Neuron (in vitro differentiated cells): Measurements from ENCODE around the gene PVRIG.
"Not testable (repeated sequence)": the region's sequence is repeated elsewhere in the genome, so short reads cannot be mapped to it uniquely, and the experiment has no call there.

Source experiments
- H2AFZ ChIP-seq: one replicate; pipeline ENCODE4 v1.6.1; 2013; ENCODE audit warnings: low read depth, mild to moderate bottlenecking, inconsistent platforms, low read length, moderate library complexity
- H3K27me3 ChIP-seq: one replicate; pipeline ENCODE4 v1.6.1; 2013; ENCODE audit warnings: low read length; ENCODE audit not compliant: insufficient read depth
- H3K36me3 ChIP-seq: one replicate; pipeline ENCODE4 v1.6.1; 2013; ENCODE audit warnings: low read length; ENCODE audit not compliant: insufficient read depth
- H3K4me1 ChIP-seq: one replicate; pipeline ENCODE4 v1.6.1; 2013; ENCODE audit warnings: low read length; ENCODE audit not compliant: insufficient read depth
- H3K4me3 ChIP-seq: 2 replicates; pipeline ENCODE4 v1.5.1; 2013; ENCODE audit warnings: mild to moderate bottlenecking, low read length, moderate library complexity
- H3K9me3 ChIP-seq: one replicate; pipeline ENCODE4 v1.6.1; 2013; ENCODE audit warnings: low read length

PVRIG gene

DNA sequence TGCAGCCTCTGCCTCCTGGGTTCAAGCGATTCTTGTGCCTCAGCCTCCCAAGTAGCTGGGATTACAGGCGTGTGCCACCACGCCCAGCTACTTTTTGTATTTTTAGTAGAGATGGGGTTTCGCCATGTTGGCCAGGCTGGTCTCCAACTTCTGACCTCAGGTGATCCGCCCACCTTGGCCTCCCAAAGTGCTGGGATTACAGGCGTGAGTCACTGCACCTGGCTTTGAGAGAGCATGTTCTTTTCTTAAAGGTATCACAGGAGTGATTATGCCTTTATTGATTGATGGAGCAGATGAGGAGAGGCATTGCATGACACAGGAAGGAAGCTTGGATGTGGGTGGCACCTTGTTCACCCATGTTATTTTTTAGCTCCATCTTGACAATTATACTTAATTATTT, 36.7 kb upstream of the PVRIG start:
- not testable (repeated sequence) for H3K4me3 ChIP-seq, H3K4me1 ChIP-seq, H3K9me3 ChIP-seq, H2AFZ ChIP-seq, H3K27me3 ChIP-seq, H3K36me3 ChIP-seq

- no peak overlapping the region for H2AFZ ChIP-seq
- H3K9me3 ChIP-seq, result no peaks in the 10 kb centered on the region
- H3K4me1 ChIP-seq, result peaks cover 6% of the 10 kb centered on the region
- no peaks in the 10 kb centered on the region for H3K27me3 ChIP-seq
- H3K36me3 ChIP-seq, result no peaks in the 10 kb centered on the region
- H3K4me3 ChIP-seq, result no peak overlapping the region
Observed at GRCh38 chr7:100185726-100186125, 34.0 kb upstream of the PVRIG start.

- Histone ChIP-seq H3K9me3 (no peaks in the 10 kb centered on the region), H3K27me3 (no peaks in the 10 kb centered on the region), H3K36me3 (no peaks in the 10 kb centered on the region), H2AFZ (no peak overlapping the region), H3K4me1 (peaks cover 6% of the 10 kb centered on the region), H3K4me3 (no peak overlapping the region)
Observed at GRCh38 chr7:100189061-100189460, 30.7 kb upstream of the PVRIG start.

- peaks cover 6% of the 10 kb centered on the region for H3K4me1 ChIP-seq
- no peak overlapping the region for H3K4me3 ChIP-seq
- no peaks in the 10 kb centered on the region for H3K9me3 ChIP-seq
- H3K27me3 ChIP-seq, result no peaks in the 10 kb centered on the region
- H2AFZ ChIP-seq, result no peak overlapping the region
- no peaks in the 10 kb centered on the region for H3K36me3 ChIP-seq
Observed at GRCh38 chr7:100190048-100190711, 29.6 kb upstream of the PVRIG start.

- Histone ChIP-seq H3K9me3 (no peaks in the 10 kb centered on the region), H3K4me1 (peaks cover 6% of the 10 kb centered on the region), H3K36me3 (no peaks in the 10 kb centered on the region), H3K27me3 (no peaks in the 10 kb centered on the region), H2AFZ (no peak overlapping the region), H3K4me3 (no peak overlapping the region)
Observed at GRCh38 chr7:100191775-100192174, 28.0 kb upstream of the PVRIG start.

DNA sequence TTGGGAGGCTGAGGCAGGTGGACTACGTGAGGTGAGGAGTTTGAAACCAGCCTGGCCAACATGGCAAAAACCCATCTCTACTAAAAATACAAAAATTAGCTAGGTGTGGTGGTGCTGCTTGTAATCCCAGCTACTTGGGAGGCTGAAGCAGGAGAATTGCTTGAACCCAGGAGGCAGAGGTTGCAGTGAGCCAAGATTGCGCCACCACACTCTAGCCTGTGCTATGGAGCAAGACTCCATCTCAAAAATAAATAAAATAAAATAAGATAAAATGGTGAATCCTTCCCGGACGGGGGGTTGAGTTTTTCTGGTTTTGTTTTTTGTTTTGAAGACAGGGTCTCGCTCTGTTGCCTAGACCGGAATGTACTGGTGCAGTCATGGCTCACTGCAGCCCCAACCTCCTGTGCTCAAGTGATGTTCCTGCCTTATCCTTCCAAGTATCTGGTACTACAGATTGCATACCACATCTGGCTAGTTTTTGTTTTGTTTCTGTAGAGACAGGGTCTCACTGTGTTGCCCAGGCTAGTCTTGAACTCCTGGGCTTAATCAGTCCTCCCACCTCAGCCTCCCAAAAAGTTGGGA, 27.4 kb upstream of the PVRIG start:
- not testable (repeated sequence) for H2AFZ ChIP-seq, H3K4me3 ChIP-seq, H3K36me3 ChIP-seq, H3K27me3 ChIP-seq, H3K4me1 ChIP-seq, H3K9me3 ChIP-seq

- H3K27me3 ChIP-seq, result no peaks in the 10 kb centered on the region
- peaks cover 6% of the 10 kb centered on the region for H3K4me1 ChIP-seq
- H3K9me3 ChIP-seq, result no peaks in the 10 kb centered on the region
- H3K36me3 ChIP-seq, result no peaks in the 10 kb centered on the region
- H2AFZ ChIP-seq, result no peak overlapping the region
- H3K4me3 ChIP-seq, result no peak overlapping the region
Observed at GRCh38 chr7:100192969-100193368, 26.8 kb upstream of the PVRIG start.

DNA sequence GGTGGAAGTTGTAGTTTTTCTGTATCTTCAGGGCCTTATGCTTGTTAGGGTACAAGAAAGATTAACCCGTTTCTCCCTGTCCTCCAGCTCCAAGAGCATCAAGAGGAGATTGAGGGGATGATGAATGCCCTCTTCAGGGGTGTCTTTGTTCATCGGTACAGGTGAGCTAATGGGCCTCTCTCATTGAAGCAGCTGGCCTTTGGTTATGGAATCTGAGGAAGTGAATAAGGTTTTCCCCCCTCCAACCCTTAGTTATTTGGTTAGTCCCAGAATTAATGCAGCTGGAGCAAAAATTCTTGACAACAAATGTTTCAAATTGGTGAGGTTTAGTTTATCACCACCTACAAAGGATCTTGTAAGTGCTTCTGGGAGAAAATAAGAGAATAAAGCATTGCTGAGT, 24.5 kb upstream of the PVRIG start:
- no peak overlapping the region for H2AFZ ChIP-seq
- no peaks in the 10 kb centered on the region for H3K36me3 ChIP-seq
- no peaks in the 10 kb centered on the region for H3K9me3 ChIP-seq
- no peaks in the 10 kb centered on the region for H3K4me1 ChIP-seq
- H3K4me3 ChIP-seq, result no peak overlapping the region
- no peaks in the 10 kb centered on the region for H3K27me3 ChIP-seq

DNA sequence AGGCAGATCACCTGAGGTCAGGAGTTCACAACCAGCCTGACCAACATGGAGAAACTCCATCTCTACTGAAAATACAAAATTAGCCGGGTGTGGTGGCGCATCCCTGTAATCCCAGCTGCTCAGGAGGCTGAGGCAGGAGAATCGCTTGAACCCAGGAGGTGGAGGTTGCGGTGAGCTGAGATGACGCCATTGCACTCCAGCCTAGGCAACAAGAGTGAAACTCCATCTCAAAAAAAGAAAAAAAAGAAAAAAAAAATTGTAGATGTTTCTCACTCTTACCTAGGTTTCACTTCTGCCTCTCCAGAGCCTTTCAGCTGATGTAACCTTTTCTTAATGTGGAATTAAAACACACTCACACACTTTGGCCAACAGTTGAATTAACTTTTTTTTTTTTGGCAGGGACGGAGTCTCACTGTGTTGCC, 23.8 kb upstream of the PVRIG start:
- not testable (repeated sequence) for H3K4me1 ChIP-seq, H3K9me3 ChIP-seq, H3K36me3 ChIP-seq, H3K4me3 ChIP-seq, H2AFZ ChIP-seq, H3K27me3 ChIP-seq

DNA sequence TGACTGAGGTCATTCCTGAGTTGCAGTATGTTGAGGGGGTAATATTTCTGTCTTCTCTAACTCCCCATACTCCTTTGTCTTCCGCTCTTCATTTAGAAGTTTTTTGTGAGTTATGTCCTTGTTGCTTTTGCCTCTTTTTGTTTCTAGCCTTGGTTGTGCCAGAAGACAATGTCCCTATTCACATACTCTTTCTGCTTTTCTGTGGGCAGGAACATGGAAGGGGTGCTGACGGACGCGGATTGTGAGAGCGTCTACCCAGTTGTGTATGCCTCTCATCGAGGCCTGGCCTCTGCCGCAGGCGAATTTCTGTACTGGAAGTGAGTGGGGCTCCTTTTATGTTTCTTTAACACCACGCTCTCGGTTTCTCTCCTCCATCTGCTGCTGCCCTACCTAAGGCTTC, 21.5 kb upstream of the PVRIG start:
- H3K36me3 ChIP-seq, result no peaks in the 10 kb centered on the region
- H3K27me3 ChIP-seq, result no peaks in the 10 kb centered on the region
- H3K4me1 ChIP-seq, result no peaks in the 10 kb centered on the region
- no peaks in the 10 kb centered on the region for H3K9me3 ChIP-seq
- H2AFZ ChIP-seq, result no peak overlapping the region
- H3K4me3 ChIP-seq, result no peak overlapping the region

DNA sequence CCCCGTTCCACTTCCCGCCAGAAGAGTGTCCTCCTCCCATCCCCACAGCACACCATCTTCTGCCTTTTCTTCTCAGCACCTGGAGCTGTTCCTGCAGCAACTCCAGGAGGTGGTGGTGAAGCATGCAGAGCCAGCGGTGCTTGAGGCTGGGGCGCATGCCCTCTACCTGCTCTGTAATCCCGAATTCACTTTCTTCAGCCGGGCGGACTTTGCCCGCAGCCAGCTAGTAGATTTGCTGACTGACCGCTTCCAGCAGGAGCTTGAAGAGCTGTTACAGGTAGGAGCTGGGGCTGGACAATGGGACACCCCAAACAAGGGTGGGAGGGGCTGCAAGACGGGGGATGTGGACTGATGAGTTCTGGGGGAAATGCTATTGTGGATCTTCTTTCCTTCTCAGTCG, 19.1 kb upstream of the PVRIG start:
- Histone ChIP-seq H3K9me3 (no peaks in the 10 kb centered on the region), H3K4me1 (no peaks in the 10 kb centered on the region), H2AFZ (no peak overlapping the region), H3K27me3 (no peaks in the 10 kb centered on the region), H3K36me3 (no peaks in the 10 kb centered on the region), H3K4me3 (no peak overlapping the region)

GRCh38 chr7:100204454-100204853, 15.3 kb upstream of the PVRIG start:
- H3K4me1 ChIP-seq, result no peaks in the 10 kb centered on the region
- no peaks in the 10 kb centered on the region for H3K36me3 ChIP-seq
- no peak overlapping the region for H3K4me3 ChIP-seq
- H3K27me3 ChIP-seq, result no peaks in the 10 kb centered on the region
- no peak overlapping the region for H2AFZ ChIP-seq
- H3K9me3 ChIP-seq, result no peaks in the 10 kb centered on the region

GRCh38 chr7:100208911-100209408, 10.8 kb upstream of the PVRIG start:
- H3K27me3 ChIP-seq, result no peaks in the 10 kb centered on the region
- H3K9me3 ChIP-seq, result no peaks in the 10 kb centered on the region
- no peak overlapping the region for H2AFZ ChIP-seq
- H3K4me3 ChIP-seq, result no peak overlapping the region
- H3K4me1 ChIP-seq, result peaks cover under 1% of the 10 kb centered on the region
- H3K36me3 ChIP-seq, result no peaks in the 10 kb centered on the region

GRCh38 chr7:100209493-100209892, 10.3 kb upstream of the PVRIG start:
- Histone ChIP-seq H3K4me3 (no peak overlapping the region), H3K36me3 (no peaks in the 10 kb centered on the region), H2AFZ (no peak overlapping the region), H3K9me3 (no peaks in the 10 kb centered on the region), H3K4me1 (peaks cover 5% of the 10 kb centered on the region), H3K27me3 (no peaks in the 10 kb centered on the region)
